Mucosa of descending colon (tissue), 3 donors: ENCODE measurements around the gene YDJC. TPM values are rescaled to one million over a fixed set of nuclear protein-coding genes. Genes with fewer than 3 reads are reported as not detected.
"Not testable (repeated sequence)": the region's sequence is repeated elsewhere in the genome, so short reads cannot be mapped to it uniquely, and the experiment has no call there.

Source experiments
- ATAC-seq: fragments of 200-7000 bp; cut with Tn5 transposase; one replicate; pipeline ENCODE4 v1.9.1; 2020; ENCODE audit warnings: mild to moderate bottlenecking, moderate library complexity
- DNase-seq, 3 donors: peaks; one replicate each; pipeline ENCODE4 v3.0.0-alpha.2; 2020
- H3K36me3 ChIP-seq: fragments of 200-600 bp; one replicate; pipeline ENCODE4 v1.8.0; 2021; ENCODE audit warnings: low read depth, mild to moderate bottlenecking
- H3K4me1 ChIP-seq: fragments of 200-600 bp; one replicate; pipeline ENCODE4 v1.8.0; 2021; ENCODE audit warnings: low read depth, mild to moderate bottlenecking
- H3K4me3 ChIP-seq: fragments of 200-600 bp; one replicate; pipeline ENCODE4 v1.8.0; 2021; ENCODE audit warnings: mild to moderate bottlenecking
- H3K9me3 ChIP-seq: fragments of 200-600 bp; one replicate; pipeline ENCODE4 v1.8.0; 2021; ENCODE audit warnings: mild to moderate bottlenecking
- CTCF ChIP-seq: fragments of 200-600 bp; IDR thresholded peaks from one replicate; pipeline ENCODE4 v1.8.0; 2022; ENCODE audit warnings: antibody characterized with exemption, mild to moderate bottlenecking
- intact Hi-C, 2 donors: fragments of 100-400 bp; cut with DNase I in 1 of 2; cut with micrococcal nuclease in 1 of 2; formaldehyde crosslinking; loops; one replicate each; pipeline versions ENCODE4 v1.11.0 to v1.11.1; 2022; cut with DNase I, micrococcal nuclease
- long read RNA-seq, 2 donors: library from polyadenylated mRNA; unstranded; transcript quantifications; one replicate each; pipeline ENCODE4 v2.0.0, GENCODE V29; 2019 to 2021
- total RNA-seq, 3 donors: library from RNA; stranded (reverse); fragmentation: NEBNext Ultra II Directional in 2 of 3; extraction: Animal tissue kit (Norgen Biotek cat#: 25700) in 2 of 3; gene quantifications; one replicate each; pipeline versions ENCODE4 v1.2.1 to v1.2.4, GENCODE V29; 2021 to 2023
- donor health status: DM: no; HTN: no; CAD: no; lungs with moderate emphysema.
- donor health status: DM: no; HTN: no; CAD: no.
- donor health status: DM: no; HTN: yes; CAD: no.

The YDJC gene, protein sequence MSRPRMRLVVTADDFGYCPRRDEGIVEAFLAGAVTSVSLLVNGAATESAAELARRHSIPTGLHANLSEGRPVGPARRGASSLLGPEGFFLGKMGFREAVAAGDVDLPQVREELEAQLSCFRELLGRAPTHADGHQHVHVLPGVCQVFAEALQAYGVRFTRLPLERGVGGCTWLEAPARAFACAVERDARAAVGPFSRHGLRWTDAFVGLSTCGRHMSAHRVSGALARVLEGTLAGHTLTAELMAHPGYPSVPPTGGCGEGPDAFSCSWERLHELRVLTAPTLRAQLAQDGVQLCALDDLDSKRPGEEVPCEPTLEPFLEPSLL
- total RNA-seq = 10 to 100 TPM; 12.5 to 26.5 (median 21.7) TPM
- long read RNA-seq, donor 1, transcript YDJC-201 (5 exons, 1,351 nt) = major isoform, 6 of 14 reads
- long read RNA-seq, donor 1, partial matches to known transcripts = 3 of 14 reads
- long read RNA-seq, donor 1, other reads (novel, unspliced or antisense) = 0 of 14 reads
- long read RNA-seq, donor 2, transcript YDJC-203 (5 exons, 1,410 nt) = major isoform, 11 of 38 reads
- long read RNA-seq, donor 2, transcript YDJC-201 (5 exons, 1,351 nt) = major isoform, 11 of 38 reads
- long read RNA-seq, donor 2, partial matches to known transcripts = 7 of 38 reads
- long read RNA-seq, donor 2, other reads (novel, unspliced or antisense) = 3 of 38 reads

DNA sequence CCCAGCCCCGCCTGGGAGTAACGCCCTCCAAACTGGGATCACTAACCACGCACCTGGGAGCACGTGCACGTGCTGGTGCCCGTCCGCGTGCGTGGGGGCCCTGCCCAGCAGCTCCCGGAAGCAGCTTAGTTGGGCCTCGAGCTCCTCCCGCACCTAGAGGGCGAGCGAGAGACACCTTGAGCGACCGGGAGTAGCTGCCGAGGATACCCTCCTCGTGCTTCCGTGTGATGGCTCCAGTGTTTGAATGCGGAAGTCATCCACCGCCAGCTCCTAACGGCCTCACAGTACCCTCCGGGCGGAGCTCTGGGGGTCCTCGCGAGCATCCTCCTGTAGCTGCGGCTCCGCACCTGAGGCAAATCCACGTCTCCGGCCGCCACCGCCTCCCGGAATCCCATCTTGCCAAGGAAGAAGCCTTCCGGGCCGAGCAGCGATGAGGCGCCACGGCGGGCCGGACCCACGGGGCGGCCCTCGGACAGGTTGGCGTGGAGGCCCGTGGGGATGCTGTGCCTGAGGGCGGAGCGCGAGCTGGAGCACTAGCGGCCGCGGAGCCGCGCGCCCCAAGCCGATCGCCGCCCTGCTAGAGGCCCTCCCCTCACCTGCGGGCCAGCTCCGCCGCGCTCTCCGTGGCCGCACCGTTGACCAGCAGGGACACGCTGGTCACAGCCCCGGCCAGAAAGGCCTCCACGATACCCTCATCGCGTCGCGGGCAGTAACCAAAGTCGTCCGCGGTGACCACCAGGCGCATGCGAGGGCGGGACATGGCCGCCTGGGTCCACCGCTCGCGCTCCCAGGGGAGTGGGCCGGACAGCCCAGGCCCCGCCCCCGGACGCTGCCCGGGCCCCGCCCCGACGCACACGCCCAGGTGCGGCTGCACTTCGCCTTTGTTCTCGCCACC lies at the start of gene YDJC:
Gene YDJC, minus strand, starts transcription at position 768 of the 895 bp plus-strand sequence. Its CDS starts 8 bp downstream, at position 760.
- intact Hi-C loops = no loop called here
- no peaks in the 10 kb centered on the region for H3K36me3 ChIP-seq
- peak; percentile 65 for TF ChIP-seq CTCF
- peaks cover 8% of the 10 kb centered on the region for H3K4me1 ChIP-seq
- peak; percentile 96 for ATAC-seq
- H3K9me3 ChIP-seq = no peaks in the 10 kb centered on the region
- H3K4me3 ChIP-seq = peak within 1 kb of the TSS; percentile 95
- peak; percentile 96 to 98 (median 98) for DNase-seq

- no peak for TF ChIP-seq CTCF
- H3K4me1 ChIP-seq = no peaks in the 10 kb centered on the region
- intact Hi-C loops = no loop called here
- ATAC-seq = no peak
- no peak overlapping the region for H3K4me3 ChIP-seq
- H3K9me3 ChIP-seq = no peaks in the 10 kb centered on the region
- DNase-seq = peak in 1 of 3 donors; percentile 0
- no peaks in the 10 kb centered on the region for H3K36me3 ChIP-seq
These were observed 49.6 kb upstream of the YDJC start for GRCh38 chr22:21679383-21679782.

DNA sequence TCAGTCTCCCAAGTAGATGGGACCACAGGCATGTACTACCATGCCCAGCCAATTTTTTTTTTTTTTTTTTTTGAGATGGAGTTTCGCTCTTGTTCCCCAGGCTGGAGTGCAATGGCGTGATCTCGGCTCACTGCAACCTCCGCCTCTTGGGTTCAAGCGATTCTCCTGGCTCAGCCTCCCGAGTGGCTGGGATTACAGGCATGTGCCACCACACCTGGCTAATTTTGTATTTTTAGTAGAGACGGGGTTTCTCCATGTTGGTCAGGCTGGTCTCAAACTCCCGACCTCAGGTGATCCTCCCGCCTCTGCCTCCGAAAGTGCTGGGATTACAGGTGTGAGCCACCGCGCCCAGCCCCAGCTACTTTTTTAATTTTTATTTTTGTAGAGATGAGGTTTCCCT lies 49.0 kb upstream of the YDJC start:
- H3K4me1 ChIP-seq, H3K9me3 ChIP-seq, H3K36me3 ChIP-seq, ATAC-seq, H3K4me3 ChIP-seq, intact Hi-C loops: not testable (repeated sequence)
- peak in 1 of 3 donors; percentile 3 for DNase-seq

- no peak for ATAC-seq
- no peak for TF ChIP-seq CTCF
- intact Hi-C loops = no loop called here
These were observed 48.0 kb upstream of the YDJC start for GRCh38 chr22:21677606-21678443.

DNA sequence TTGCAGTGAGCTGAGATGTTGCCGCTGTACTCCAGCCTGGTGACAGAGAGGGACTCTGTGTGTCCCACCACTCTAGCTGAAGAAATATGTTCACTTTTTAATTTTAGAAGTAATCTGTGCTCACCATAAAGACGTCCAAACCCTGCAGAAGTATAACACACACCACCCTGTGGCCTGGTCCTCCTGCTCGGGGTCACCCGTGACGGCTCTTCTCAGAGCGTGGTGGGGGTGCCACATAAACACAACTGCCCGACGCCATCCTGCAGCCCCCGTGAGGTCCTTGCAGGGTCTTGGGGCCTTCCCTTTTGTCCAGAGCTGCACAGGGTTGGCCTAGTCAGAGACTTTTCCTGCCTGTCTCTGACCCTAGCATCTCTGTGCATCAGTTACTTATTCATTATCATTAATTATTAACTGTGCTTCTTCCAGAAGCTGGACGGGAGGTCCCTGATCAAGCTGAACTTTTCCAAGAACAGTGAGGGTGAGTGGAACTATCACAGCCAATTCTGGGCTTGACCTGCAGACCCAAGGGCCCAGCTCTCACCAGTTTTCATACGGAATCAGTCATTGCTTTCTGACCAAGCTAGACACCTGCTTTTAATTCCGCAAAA lies 44.9 kb upstream of the YDJC start:
- H3K36me3 ChIP-seq = no peaks in the 10 kb centered on the region
- H3K4me1 ChIP-seq = no peaks in the 10 kb centered on the region
- no peak for TF ChIP-seq CTCF
- H3K4me3 ChIP-seq = no peak overlapping the region
- no peak for DNase-seq
- no peak for ATAC-seq
- no peaks in the 10 kb centered on the region for H3K9me3 ChIP-seq
- intact Hi-C loops = no loop called here

More at GRCh38 chr22:21677606-21678443, 48.0 kb upstream of the YDJC start:
- H3K9me3 ChIP-seq = no peaks in the 10 kb centered on the region
- H3K4me1 ChIP-seq = no peaks in the 10 kb centered on the region
- H3K36me3 ChIP-seq = no peaks in the 10 kb centered on the region
- no peak overlapping the region for H3K4me3 ChIP-seq
- DNase-seq = peak in 1 of 3 donors; percentile 39
